PC-9 (cell line): ENCODE measurements around the gene PROK1. TPM values are rescaled to one million over a fixed set of nuclear protein-coding genes. Genes with fewer than 3 reads are reported as not detected.
"Not testable (repeated sequence)": the region's sequence is repeated elsewhere in the genome, so short reads cannot be mapped to it uniquely, and the experiment has no call there.

Experiments
- BruUV-seq: library from RNA; stranded (reverse); fragments of 400-500 nt; replicated peaks from 2 replicates; lab custom pipeline; 2021; lab: Mats Ljungman, UMichigan
- CTCF ChIA-PET: fragments of 300-600 bp; sonication (Branson Sonifier 250); formaldehyde crosslinking; loops from one replicate; lab custom pipeline; 2022; ENCODE audit warnings: antibody characterized with exemption; lab: Charles Lee
- POLR2A ChIA-PET: fragments of 300-600 bp; sonication (Branson Sonifier 250); formaldehyde crosslinking; loops from one replicate; lab custom pipeline; 2022; ENCODE audit warnings: antibody characterized with exemption; ENCODE audit not compliant: unreplicated experiment; lab: Charles Lee
- DNase-seq, 2 experiments: peaks; one replicate each; pipeline versions ENCODE4 v3.0.0 to v3.0.0-alpha.2; 2015 to 2022; ENCODE audit warnings: mixed read lengths in 1 of 2
- H2AFZ ChIP-seq: fragments of 200-600 bp; sonication (generic); 2 replicates; pipeline ENCODE4 v1.8.1; 2017; ENCODE audit warnings: antibody characterized with exemption
- H3F3A ChIP-seq: fragments of 200-600 bp; sonication (generic); 2 replicates; pipeline ENCODE4 v1.8.1; 2017; ENCODE audit warnings: antibody characterized with exemption, mild to moderate bottlenecking, low read depth; ENCODE audit not compliant: insufficient read depth
- H3K27ac ChIP-seq: fragments of 200-600 bp; sonication (generic); 2 replicates; pipeline ENCODE4 v1.6.1; 2016; ENCODE audit warnings: mixed run types
- H3K27me3 ChIP-seq: fragments of 200-600 bp; sonication (generic); 2 replicates; pipeline ENCODE4 v1.6.1; 2016; ENCODE audit warnings: low read depth, mixed run types; ENCODE audit not compliant: insufficient read depth
- H3K36me3 ChIP-seq: fragments of 200-600 bp; sonication (generic); 2 replicates; pipeline ENCODE4 v1.6.1; 2016; ENCODE audit warnings: low read depth, mixed run types
- H3K4me1 ChIP-seq: fragments of 200-600 bp; sonication (generic); replicated peaks from 2 replicates; pipeline ENCODE4 v1.6.1; 2016; ENCODE audit warnings: mixed run types; ENCODE audit not compliant: insufficient read depth
- H3K4me2 ChIP-seq: fragments of 200-600 bp; sonication (generic); 2 replicates; pipeline ENCODE4 v1.6.1; 2017; ENCODE audit warnings: mixed run types
- H3K4me3 ChIP-seq: fragments of 200-600 bp; sonication (generic); 2 replicates; pipeline ENCODE4 v1.6.1; 2016; ENCODE audit warnings: mixed run types
- H3K79me2 ChIP-seq: fragments of 200-600 bp; sonication (generic); 2 replicates; pipeline ENCODE4 v1.6.1; 2017; ENCODE audit warnings: low read depth, mixed run types
- H3K9me2 ChIP-seq: fragments of 200-600 bp; sonication (generic); 2 replicates; pipeline ENCODE4 v1.8.1; 2017; ENCODE audit warnings: mild to moderate bottlenecking; ENCODE audit not compliant: insufficient read depth
- H3K9me3 ChIP-seq: fragments of 200-600 bp; sonication (generic); 2 replicates; pipeline ENCODE4 v1.8.1; 2016; ENCODE audit warnings: low read depth; ENCODE audit not compliant: insufficient read depth
- H4K20me1 ChIP-seq: fragments of 200-600 bp; sonication (generic); 2 replicates; pipeline ENCODE4 v1.8.1; 2017; ENCODE audit not compliant: insufficient read depth
- EZH2 ChIP-seq: fragments of 200-600 bp; sonication (generic); IDR thresholded peaks from 2 replicates; pipeline ENCODE4 v1.8.0; 2017; ENCODE audit warnings: antibody characterized with exemption, low read depth
- intact Hi-C: fragments of 100-400 bp; cut with micrococcal nuclease; formaldehyde crosslinking; loops from one replicate; pipeline ENCODE4 v1.10.0; 2022; ENCODE audit not compliant: unreplicated experiment
- total RNA-seq: library from RNA; stranded (reverse); gene quantifications from 2 replicates; pipeline ENCODE4 v1.2.3, GENCODE V29; 2021
- TF ChIP-seq, protein P1 (sequence below): fragments of 200-600 bp; sonication (generic); conservative IDR thresholded peaks from 2 replicates; pipeline ENCODE4 v1.6.1; 2017; ENCODE audit warnings: mixed run types, antibody characterized with exemption, mild to moderate bottlenecking, moderate library complexity

PROK1 gene
- total RNA-seq, 1 experiment from 2014 or later, result not detected

DNA sequence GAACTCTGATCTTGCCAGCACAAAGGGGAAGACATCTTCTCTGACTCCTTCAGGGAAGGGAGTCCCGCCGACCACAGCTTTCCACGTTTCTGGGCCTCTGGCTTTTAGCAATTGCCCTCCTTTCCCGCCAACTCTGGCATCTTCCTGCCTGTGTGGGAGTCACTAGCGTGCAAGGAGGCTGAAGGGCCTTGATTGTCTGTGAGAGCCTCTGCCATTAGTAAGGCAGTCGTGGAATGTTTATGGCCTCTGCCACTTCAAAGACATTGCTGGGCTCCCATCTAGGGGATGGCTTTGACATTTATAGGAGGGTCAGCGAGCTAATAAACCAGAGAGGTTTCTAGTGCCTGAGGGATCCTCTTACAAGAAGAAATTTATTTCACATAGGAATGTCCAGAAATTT is 14.3 kb upstream of the PROK1 start:
- no peaks in the 10 kb centered on the region for H3K9me2 ChIP-seq
- peaks cover 20% of the 10 kb centered on the region; the same call in 1 of the 2 replicates for H3F3A ChIP-seq
- intact Hi-C loops, result no loop called here
- TF ChIP-seq, protein P1, sequence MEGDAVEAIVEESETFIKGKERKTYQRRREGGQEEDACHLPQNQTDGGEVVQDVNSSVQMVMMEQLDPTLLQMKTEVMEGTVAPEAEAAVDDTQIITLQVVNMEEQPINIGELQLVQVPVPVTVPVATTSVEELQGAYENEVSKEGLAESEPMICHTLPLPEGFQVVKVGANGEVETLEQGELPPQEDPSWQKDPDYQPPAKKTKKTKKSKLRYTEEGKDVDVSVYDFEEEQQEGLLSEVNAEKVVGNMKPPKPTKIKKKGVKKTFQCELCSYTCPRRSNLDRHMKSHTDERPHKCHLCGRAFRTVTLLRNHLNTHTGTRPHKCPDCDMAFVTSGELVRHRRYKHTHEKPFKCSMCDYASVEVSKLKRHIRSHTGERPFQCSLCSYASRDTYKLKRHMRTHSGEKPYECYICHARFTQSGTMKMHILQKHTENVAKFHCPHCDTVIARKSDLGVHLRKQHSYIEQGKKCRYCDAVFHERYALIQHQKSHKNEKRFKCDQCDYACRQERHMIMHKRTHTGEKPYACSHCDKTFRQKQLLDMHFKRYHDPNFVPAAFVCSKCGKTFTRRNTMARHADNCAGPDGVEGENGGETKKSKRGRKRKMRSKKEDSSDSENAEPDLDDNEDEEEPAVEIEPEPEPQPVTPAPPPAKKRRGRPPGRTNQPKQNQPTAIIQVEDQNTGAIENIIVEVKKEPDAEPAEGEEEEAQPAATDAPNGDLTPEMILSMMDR, result no peak
- no peak overlapping the region for H3K4me3 ChIP-seq
- no peak overlapping the region for H3K4me2 ChIP-seq
- ChIA-PET CTCF (interaction anchor here (0.7 kb wide), 1 partner anchor 10 kb away, joined by 4 read pairs; no protein-coding TSS in a partner anchor), POLR2A (no interaction called here)
- no peak overlapping the region for H3K27ac ChIP-seq
- no peaks in the 10 kb centered on the region for H3K27me3 ChIP-seq
- H2AFZ ChIP-seq, result no peak overlapping the region
- BruUV-seq, result no TSS peak
- H4K20me1 ChIP-seq, result no peaks in the 10 kb centered on the region
- peaks cover 32% of the 10 kb centered on the region for H3K4me1 ChIP-seq
- no peak for DNase-seq
- H3K36me3 ChIP-seq, result no peaks in the 10 kb centered on the region
- H3K79me2 ChIP-seq, result no peaks in the 10 kb centered on the region
- no peaks in the 10 kb centered on the region for H3K9me3 ChIP-seq

DNA sequence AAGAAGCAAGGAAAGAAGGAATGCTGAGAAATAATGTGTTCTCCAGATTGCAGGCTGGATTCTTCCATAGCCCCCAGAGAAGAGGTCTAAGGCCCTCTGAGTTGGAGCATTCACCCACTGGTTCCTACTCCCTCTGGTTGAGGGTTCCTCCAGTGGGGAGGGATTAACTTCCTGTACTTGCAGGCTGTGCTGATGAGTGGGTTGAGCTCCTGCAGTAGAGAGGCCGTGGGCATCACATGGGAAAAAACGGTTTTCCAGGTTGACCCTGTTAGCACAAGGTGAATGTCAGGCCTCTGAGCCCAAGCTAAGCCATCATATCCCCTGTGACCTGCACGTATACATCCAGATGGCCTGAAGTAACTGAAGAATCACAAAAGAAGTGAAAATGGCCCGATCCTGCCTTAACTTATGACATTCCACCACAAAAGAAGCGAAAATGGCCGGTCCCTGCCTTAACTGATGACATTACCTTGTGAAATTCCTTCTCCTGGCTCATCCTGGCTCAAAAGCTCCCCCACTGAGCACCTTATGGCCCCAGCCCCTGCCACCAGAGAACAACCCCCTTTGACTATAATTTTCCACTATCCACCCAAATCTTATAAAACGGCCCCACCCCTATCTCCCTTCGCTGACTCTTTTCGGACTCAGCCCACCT is 13.2 kb upstream of the PROK1 start:
- CTCF ChIA-PET, result interaction anchor here (0.7 kb wide), 1 partner anchor 124 kb away, joined by 3 read pairs; no protein-coding TSS in a partner anchor
- H3K79me2 ChIP-seq, DNase-seq, H3K27me3 ChIP-seq, H3K9me3 ChIP-seq, POLR2A ChIA-PET, intact Hi-C loops, BruUV-seq, H3K4me3 ChIP-seq, H4K20me1 ChIP-seq, H2AFZ ChIP-seq, H3K4me2 ChIP-seq, H3K36me3 ChIP-seq, H3K27ac ChIP-seq, H3K9me2 ChIP-seq: not testable (repeated sequence)
- Histone ChIP-seq H3K4me1 (peaks cover 40% of the 10 kb centered on the region), H3F3A (peaks cover 25% of the 10 kb centered on the region; the same call in 1 of the 2 replicates)

DNA sequence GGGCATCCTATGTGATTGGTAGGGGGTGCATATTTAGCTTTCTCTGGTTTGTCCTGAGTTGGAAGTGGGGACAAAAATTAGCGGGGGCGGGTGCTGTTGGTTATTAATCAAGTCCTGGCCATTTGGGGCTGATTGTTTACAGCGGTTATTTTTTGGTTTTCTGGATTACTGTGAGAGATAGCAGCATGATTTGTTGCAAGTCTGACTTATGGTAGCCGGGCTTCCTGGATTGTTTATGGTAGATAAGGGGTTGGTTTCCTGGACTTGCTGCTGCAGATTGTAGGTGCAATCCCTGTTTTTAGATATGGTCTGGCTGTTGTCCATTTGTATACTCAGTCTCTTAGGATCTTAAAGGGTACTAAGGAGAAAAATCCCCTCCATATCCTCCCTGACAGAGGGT is 12.1 kb upstream of the PROK1 start:
- CTCF ChIA-PET, result interaction anchor here (0.5 kb wide), 1 partner anchor 1512 kb away, joined by 18 read pairs; no protein-coding TSS in a partner anchor
- no peaks in the 10 kb centered on the region for H3K9me3 ChIP-seq
- H3K4me1 ChIP-seq, result peaks cover 30% of the 10 kb centered on the region
- H3F3A ChIP-seq, result peaks cover 25% of the 10 kb centered on the region; the same call in 1 of the 2 replicates
- H3K4me2 ChIP-seq, result no peak overlapping the region
- TF ChIP-seq, protein P1, result no peak
- TF ChIP-seq EZH2, result no peak
- DNase-seq, result no peak
- H3K27me3 ChIP-seq, result no peaks in the 10 kb centered on the region
- H2AFZ ChIP-seq, result no peak overlapping the region
- H3K27ac ChIP-seq, result no peak overlapping the region
- H4K20me1 ChIP-seq, result no peaks in the 10 kb centered on the region
- no peaks in the 10 kb centered on the region for H3K79me2 ChIP-seq
- H3K36me3 ChIP-seq, result no peaks in the 10 kb centered on the region
- no TSS peak for BruUV-seq
- no peak overlapping the region for H3K4me3 ChIP-seq
- intact Hi-C loops, result no loop called here
- POLR2A ChIA-PET, result no interaction called here
- no peaks in the 10 kb centered on the region for H3K9me2 ChIP-seq

DNA sequence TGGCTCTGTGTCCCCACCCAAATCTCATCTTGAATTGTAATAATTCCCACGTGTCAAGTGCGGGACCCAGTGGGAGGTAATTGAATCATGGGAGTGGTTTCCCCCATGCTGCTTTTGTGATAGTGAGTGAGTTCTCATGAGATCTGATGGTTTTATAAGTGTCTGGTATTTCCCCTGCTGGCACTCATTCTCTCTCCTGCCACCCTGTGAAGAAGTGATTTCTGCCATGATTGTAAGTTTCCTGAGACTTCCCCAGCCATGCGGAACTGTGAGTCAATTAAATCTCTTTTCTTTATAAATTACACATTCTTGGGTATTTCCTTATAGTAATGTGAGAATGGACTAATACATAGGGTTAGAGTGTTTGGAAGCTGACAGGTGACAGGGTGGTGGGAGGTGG is 11.1 kb upstream of the PROK1 start:
- BruUV-seq, H3K9me3 ChIP-seq, H3K9me2 ChIP-seq, H3K79me2 ChIP-seq, H3K27me3 ChIP-seq, H4K20me1 ChIP-seq, DNase-seq, POLR2A ChIA-PET, H3K4me2 ChIP-seq, H2AFZ ChIP-seq, H3K36me3 ChIP-seq, H3K27ac ChIP-seq, H3K4me3 ChIP-seq: not testable (repeated sequence)
- Histone ChIP-seq H3K4me1 (peaks cover 23% of the 10 kb centered on the region), H3F3A (peaks cover 19% of the 10 kb centered on the region; the same call in 1 of the 2 replicates)
- intact Hi-C loops, result loop anchor here (2.0 kb wide), 1 partner anchor 57 kb away; no protein-coding TSS in a partner anchor
- CTCF ChIA-PET, result interaction anchor here (1.1 kb wide), 1 partner anchor 56 kb away, joined by 3 read pairs; no protein-coding TSS in a partner anchor
